Measurements from ENCODE around the gene ZDHHC20.

GRCh38 chr13:21333186-21333585 lies 125.9 kb downstream of the ZDHHC20 start:
- no peak for TF ChIP-seq CTCF (IDR thresholded peaks at IDR 0.05)
- no peak for TF ChIP-seq EP300 (IDR thresholded peaks at IDR 0.05)
